Right lobe of liver (tissue), 4 donors: ENCODE results near the gene MON2.

Source experiments
- CTCF ChIP-seq, 4 donors: fragments of 200-600 bp in 3 of 4; fragments of 450-650 bp in 1 of 4; IDR thresholded peaks; one replicate each; pipeline versions ENCODE4 v1.5.1 to v1.8.0; 2016 to 2022; ENCODE audit warnings: antibody characterized with exemption in 4 of 4, mild to moderate bottlenecking in 2 of 4
- POLR2A ChIP-seq: fragments of 450-650 bp; IDR thresholded peaks from one replicate; pipeline ENCODE4 v1.6.1; 2017; ENCODE audit warnings: antibody characterized with exemption, mild to moderate bottlenecking
- donor health status: DM: no; HTN: no; CAD: no.
- donor health status: DM: no; HTN: no; CAD: no.
- donor health status: DM: no; HTN: yes; CAD: no.

- no peak for TF ChIP-seq CTCF (IDR thresholded peaks at IDR 0.05)
- no peak for TF ChIP-seq POLR2A
These were observed 120.2 kb downstream of the MON2 start for GRCh38 chr12:62586850-62587249.
